ENCODE results near the gene ALG3.

- TF ChIP-seq SIN3A (IDR thresholded peaks at IDR 0.05; ENCODE audit: borderline replicate concordance in 2 of 2, control insufficient read depth in 1 of 2, low read depth in 2 of 2, low read length in 2 of 2) (no peak), ZNF274 (IDR thresholded peaks at IDR 0.05; ENCODE audit: borderline replicate concordance, low read depth, low read length) (no peak), CCAR2 (IDR thresholded peaks at IDR 0.05; ENCODE audit: low read depth, low read length) (no peak), CTCF (IDR thresholded peaks at IDR 0.05 in 2 of 3, conservative IDR thresholded peaks at IDR 0.05 in 1 of 3; ENCODE audit: insufficient read depth in 2 of 3, low read depth in 1 of 3, low read length in 3 of 3) (no peak)
These were observed 42.4 kb upstream of the ALG3 start for GRCh38 chr3:184291044-184291737.

Data from K562 (cell line).